WTC11 (cell line): ENCODE data around the gene PRR7. TPM values are rescaled to one million over a fixed set of nuclear protein-coding genes. Genes with fewer than 3 reads are reported as not detected.

Experiments
- CREB1 ChIP-seq: sonication (generic); formaldehyde crosslinking; IDR thresholded peaks from 2 replicates; pipeline ENCODE4 v1.8.0; 2023; ENCODE audit warnings: mild to moderate bottlenecking, missing genetic modification reagents
- CTCF ChIP-seq: fragments of 200-600 bp; IDR thresholded peaks from 2 replicates; pipeline ENCODE4 v1.8.0; 2022; ENCODE audit warnings: antibody characterized with exemption
- E2F1 ChIP-seq: sonication (generic); formaldehyde crosslinking; IDR thresholded peaks from 2 replicates; pipeline ENCODE4 v1.8.0; 2022; ENCODE audit warnings: mild to moderate bottlenecking, missing genetic modification reagents
- ESRRA ChIP-seq: sonication (generic); formaldehyde crosslinking; IDR thresholded peaks from 2 replicates; pipeline ENCODE4 v1.8.1; 2022; ENCODE audit warnings: mild to moderate bottlenecking, missing genetic modification reagents, borderline replicate concordance
- MAX ChIP-seq: sonication (generic); formaldehyde crosslinking; IDR thresholded peaks from 2 replicates; pipeline ENCODE4 v1.8.0; 2022; ENCODE audit warnings: mild to moderate bottlenecking, missing genetic modification reagents
- NFE2L1 ChIP-seq: sonication (generic); formaldehyde crosslinking; IDR thresholded peaks from 2 replicates; pipeline ENCODE4 v1.8.1; 2023; ENCODE audit warnings: missing genetic modification reagents
- NR3C1 ChIP-seq: sonication (generic); formaldehyde crosslinking; conservative IDR thresholded peaks from 2 replicates; pipeline ENCODE4 v1.8.1; 2023; ENCODE audit warnings: low read depth, mild to moderate bottlenecking, missing genetic modification reagents
- PRDM15 ChIP-seq: sonication (generic); formaldehyde crosslinking; IDR thresholded peaks from 2 replicates; pipeline ENCODE4 v1.8.0; 2022; ENCODE audit warnings: missing genetic modification reagents
- RORB ChIP-seq: fragments of 250-450 bp; sonication (Bioruptor Pico); IDR thresholded peaks from 2 replicates; pipeline ENCODE4 v1.9.0; 2021; ENCODE audit warnings: mild to moderate bottlenecking
- SP1 ChIP-seq: sonication (generic); formaldehyde crosslinking; conservative IDR thresholded peaks from 2 replicates; pipeline ENCODE4 v1.8.1; 2022; ENCODE audit warnings: missing genetic modification reagents
- ZBTB43 ChIP-seq: sonication (generic); formaldehyde crosslinking; IDR thresholded peaks from 2 replicates; pipeline ENCODE4 v1.8.1; 2023; ENCODE audit warnings: mild to moderate bottlenecking, missing genetic modification reagents
- total RNA-seq: library from RNA; stranded (reverse); gene quantifications from 3 replicates; pipeline ENCODE4 v1.2.3, GENCODE V29; 2021
- TF ChIP-seq, protein P1 (sequence below): sonication (generic); formaldehyde crosslinking; IDR thresholded peaks from 2 replicates; pipeline ENCODE4 v1.8.0; 2022; ENCODE audit warnings: mild to moderate bottlenecking, missing genetic modification reagents
- TF ChIP-seq, protein P2 (sequence below): sonication (generic); formaldehyde crosslinking; IDR thresholded peaks from 2 replicates; pipeline ENCODE4 v1.8.0; 2022; ENCODE audit warnings: mild to moderate bottlenecking, missing genetic modification reagents

Gene PRR7
- total RNA-seq, 1 experiment from 2014 or later, result 13.1 TPM

- TF ChIP-seq PRDM15 (CRISPR knock-in tag), result no peak
- TF ChIP-seq E2F1, result no peak
- TF ChIP-seq, protein P1, sequence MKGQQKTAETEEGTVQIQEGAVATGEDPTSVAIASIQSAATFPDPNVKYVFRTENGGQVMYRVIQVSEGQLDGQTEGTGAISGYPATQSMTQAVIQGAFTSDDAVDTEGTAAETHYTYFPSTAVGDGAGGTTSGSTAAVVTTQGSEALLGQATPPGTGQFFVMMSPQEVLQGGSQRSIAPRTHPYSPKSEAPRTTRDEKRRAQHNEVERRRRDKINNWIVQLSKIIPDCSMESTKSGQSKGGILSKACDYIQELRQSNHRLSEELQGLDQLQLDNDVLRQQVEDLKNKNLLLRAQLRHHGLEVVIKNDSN, result no peak
- no peak for TF ChIP-seq ESRRA (CRISPR knock-in tag)
- TF ChIP-seq, protein P2, sequence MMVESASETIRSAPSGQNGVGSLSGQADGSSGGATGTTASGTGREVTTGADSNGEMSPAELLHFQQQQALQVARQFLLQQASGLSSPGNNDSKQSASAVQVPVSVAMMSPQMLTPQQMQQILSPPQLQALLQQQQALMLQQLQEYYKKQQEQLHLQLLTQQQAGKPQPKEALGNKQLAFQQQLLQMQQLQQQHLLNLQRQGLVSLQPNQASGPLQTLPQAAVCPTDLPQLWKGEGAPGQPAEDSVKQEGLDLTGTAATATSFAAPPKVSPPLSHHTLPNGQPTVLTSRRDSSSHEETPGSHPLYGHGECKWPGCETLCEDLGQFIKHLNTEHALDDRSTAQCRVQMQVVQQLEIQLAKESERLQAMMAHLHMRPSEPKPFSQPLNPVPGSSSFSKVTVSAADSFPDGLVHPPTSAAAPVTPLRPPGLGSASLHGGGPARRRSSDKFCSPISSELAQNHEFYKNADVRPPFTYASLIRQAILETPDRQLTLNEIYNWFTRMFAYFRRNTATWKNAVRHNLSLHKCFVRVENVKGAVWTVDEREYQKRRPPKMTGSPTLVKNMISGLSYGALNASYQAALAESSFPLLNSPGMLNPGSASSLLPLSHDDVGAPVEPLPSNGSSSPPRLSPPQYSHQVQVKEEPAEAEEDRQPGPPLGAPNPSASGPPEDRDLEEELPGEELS, result no peak
- TF ChIP-seq NR3C1, result no peak
- no peak for TF ChIP-seq CTCF
- no peak for TF ChIP-seq RORB (CRISPR knock-in tag)
- TF ChIP-seq NFE2L1, result no peak
- no peak for TF ChIP-seq ZBTB43 (CRISPR knock-in tag)
- no peak for TF ChIP-seq SP1 (CRISPR knock-in tag)
- TF ChIP-seq MAX (CRISPR knock-in tag), result no peak
- TF ChIP-seq CREB1 (CRISPR knock-in tag), result no peak
Observed at GRCh38 chr5:177505075-177505474, 58.5 kb downstream of the PRR7 start (continued).

Other genes with a start within 250 kb of the PRR7 start
- 37.0 to 40.2 TPM (median 38.0 TPM) in 3 replicates for gene RAB24, start 143.1 kb upstream of the PRR7 start, total RNA-seq
- 235 to 273 TPM (median 245 TPM) in 3 replicates for gene PRELID1, start 143.0 kb upstream of the PRR7 start, total RNA-seq
- gene MXD3, start 134.9 kb upstream of the PRR7 start, total RNA-seq, result 16.9 to 25.7 TPM (median 18.8 TPM) in 3 replicates
- 141 to 162 TPM (median 147 TPM) in 3 replicates for gene LMAN2, start 95.1 kb upstream of the PRR7 start, total RNA-seq
- gene RGS14, start 88.9 kb upstream of the PRR7 start, total RNA-seq, result 60.4 to 74.6 TPM (median 64.6 TPM) in 3 replicates
- gene SLC34A1, start 62.4 kb upstream of the PRR7 start, total RNA-seq, result not detected in 3 replicates
- gene PFN3, start 46.2 kb upstream of the PRR7 start, total RNA-seq, result 0.48 TPM in 1 of 3 replicates, not detected in the others
- gene F12, start 37.2 kb upstream of the PRR7 start, total RNA-seq, result 10.0 to 12.8 TPM (median 12.1 TPM) in 3 replicates
- 60.7 to 69.2 TPM (median 61.7 TPM) in 3 replicates for gene GRK6, start 20.1 kb upstream of the PRR7 start, total RNA-seq
- 267 to 288 TPM (median 269 TPM) in 3 replicates for gene DBN1, start 26.8 kb downstream of the PRR7 start, total RNA-seq
- gene PDLIM7, start 50.8 kb downstream of the PRR7 start, total RNA-seq, result 124 to 142 TPM (median 139 TPM) in 3 replicates
- 9.0 to 9.9 TPM (median 9.0 TPM) in 3 replicates for gene DOK3, start 63.0 kb downstream of the PRR7 start, total RNA-seq
- 136 to 156 TPM (median 137 TPM) in 3 replicates for gene DDX41, start 70.1 kb downstream of the PRR7 start, total RNA-seq
- gene FAM193B, start 107.7 kb downstream of the PRR7 start, total RNA-seq, result 95.1 to 101 TPM (median 95.6 TPM) in 3 replicates
- 164 to 172 TPM (median 170 TPM) in 3 replicates for gene TMED9, start 145.4 kb downstream of the PRR7 start, total RNA-seq
- 20.3 to 22.5 TPM (median 21.7 TPM) in 3 replicates for gene B4GALT7, start 153.3 kb downstream of the PRR7 start, total RNA-seq